IPS-NIHi7 (cell line): ENCODE data around the gene NPS.

Source experiments
- DNase-seq: peaks from one replicate; pipeline ENCODE4 v3.0.0; 2012; ENCODE audit warnings: mixed read lengths; ENCODE audit errors: extremely low spot score

Gene NPS, protein sequence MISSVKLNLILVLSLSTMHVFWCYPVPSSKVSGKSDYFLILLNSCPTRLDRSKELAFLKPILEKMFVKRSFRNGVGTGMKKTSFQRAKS

DNA sequence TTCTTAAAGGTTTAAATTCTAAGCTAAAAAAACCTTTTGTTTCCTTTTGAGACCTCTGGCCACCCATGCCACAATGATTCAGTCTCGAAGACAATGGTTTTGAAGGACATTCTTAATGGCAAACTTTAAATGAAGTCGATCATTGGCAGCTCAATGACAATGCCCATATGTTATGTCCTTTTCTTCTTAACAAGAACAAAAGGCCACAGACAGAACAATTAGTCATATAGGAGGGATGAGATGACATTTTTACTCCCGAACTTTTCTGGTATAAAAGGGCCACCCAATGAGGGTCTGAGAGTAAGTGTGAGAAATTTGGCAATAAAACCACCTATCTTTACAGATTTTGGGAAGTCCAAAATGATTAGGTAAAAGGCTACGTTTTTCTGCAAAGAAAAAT is at the start of gene NPS:
NPS (plus strand) TSS at position 301 of the 400 bp plus-strand sequence; CDS start at position 361, 60 bp downstream.
- no peak for DNase-seq

DNA sequence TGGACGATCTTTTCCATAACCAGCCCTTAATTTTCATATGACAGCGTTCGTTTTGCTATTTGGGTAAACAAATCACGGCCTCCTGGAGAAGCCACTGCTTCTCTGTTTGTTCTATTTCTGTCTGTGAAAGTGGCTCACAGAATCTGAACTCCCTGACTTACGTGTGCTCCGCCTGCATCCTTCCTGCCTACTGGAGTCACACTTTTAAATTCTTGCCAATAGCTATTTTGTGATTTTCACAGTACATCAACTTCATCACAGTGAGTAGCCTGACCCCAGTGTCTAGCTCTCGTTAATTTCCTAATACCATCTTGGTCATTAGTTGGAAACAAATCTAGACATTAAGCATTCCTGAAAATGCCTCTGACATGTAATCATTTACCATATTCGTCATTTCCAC is 49.0 kb upstream of the NPS start:
- DNase-seq: no peak

DNA sequence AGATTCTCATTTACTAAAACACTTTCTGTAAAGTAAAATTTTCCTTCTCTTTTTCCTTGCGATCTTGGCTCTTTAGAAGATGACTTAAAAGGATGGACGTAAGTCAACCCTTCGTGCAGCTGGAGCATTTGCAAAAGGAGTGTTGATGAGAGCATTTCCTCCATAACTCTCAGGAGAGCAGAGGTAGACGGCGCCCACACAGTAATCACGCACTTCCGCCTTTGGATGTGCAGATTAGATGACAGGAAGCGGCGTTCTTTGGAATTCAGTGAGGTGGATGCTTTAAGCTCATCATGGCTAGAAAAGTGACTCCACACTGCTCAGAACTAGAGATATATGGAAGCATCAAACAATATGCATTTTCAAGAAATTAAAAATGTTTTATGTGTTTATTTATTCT is 43.0 kb upstream of the NPS start:
- no peak for DNase-seq

DNA sequence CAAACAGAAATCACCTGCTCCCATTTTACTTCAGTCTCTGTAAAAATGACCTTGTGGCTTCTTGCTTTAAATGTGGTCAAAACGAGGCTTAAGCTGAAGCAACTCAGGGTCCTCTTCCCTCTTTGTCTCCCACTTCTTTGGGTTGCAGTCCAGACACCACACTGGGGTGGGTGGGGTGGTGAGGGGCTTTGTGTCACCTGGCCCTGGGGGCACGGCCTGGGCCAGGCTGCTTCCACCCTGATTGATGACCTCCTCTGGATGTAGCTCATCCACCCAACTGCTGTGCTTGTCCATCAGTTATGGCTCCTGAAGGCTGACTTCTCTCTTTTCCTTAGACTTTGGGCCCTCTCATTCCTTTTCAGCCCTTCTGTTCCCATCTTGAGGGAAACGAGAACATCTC is 26.8 kb upstream of the NPS start:
- DNase-seq: no peak

DNA sequence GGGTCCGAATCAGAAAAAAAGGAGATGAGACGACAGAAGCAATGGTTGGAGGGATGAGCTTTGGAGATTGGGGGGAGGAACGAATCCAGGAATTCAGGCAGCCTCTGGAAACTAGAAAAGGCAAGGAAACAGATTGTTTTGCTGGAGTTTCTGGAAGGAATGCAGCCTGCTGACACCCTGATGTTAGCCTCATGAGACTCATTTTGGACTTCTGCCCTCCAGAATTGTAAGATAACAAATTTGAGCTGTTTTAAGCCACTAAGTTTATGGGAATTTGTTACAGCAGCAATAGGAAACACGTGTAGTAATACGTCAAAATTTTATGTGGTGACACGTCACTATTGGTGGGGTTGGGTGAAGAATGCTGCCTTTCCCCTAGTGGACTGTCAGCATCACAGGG is 25.6 kb upstream of the NPS start:
- DNase-seq: no peak

DNA sequence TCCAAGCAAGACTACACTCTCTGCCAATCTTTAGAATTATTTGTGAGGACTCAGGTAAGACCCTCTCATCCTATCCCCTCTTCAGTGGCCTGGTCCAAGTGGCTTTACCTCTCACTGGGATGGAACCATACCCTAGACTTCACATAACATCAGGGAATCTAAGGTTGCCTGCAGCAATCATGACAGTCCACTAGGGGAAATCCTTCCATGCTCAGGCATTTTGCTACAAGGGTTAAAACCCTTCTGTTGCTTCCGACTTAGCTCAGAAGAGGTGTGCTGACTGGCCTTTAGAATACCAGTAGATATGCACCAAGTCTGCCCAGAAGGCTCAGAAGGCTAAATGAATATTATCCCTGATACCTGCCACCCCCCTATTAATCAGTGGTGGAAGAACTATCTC is 24.9 kb upstream of the NPS start:
- DNase-seq: peak; percentile 59

DNA sequence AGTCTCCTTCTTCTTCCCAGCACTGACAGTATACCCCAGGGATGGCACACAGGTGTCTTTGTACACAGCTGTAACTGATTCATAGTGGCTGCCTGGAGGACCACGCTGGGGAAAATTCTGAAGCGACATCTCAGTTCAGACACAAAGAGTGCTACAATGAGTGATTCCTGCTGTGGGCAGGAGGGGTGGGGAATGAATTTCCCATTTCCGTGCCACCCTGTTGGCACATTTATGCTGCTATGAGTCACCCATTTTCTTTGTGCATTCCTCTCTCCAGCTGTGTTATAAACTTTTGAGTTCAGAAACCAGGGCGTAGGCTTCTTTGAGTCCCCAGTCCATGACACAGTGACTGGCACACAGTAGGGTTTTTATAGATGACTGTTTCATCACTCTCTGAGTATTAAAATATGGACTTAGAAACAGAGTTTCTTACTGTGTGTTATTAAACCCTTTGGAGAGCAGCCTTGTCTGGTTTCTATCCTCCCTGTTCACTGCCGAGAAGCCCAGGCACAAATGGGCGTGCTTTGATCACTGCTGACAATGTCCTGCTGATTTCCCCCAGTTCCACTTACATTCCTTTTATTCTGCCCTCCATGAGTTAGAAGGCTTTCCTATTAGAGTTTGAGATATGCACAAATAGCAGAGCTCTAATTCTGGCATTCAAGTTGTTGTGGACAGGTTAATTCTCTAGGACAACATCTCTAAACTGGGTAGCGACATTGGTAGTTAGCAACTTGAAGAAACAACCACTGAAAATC is 24.0 kb upstream of the NPS start:
- no peak for DNase-seq

DNA sequence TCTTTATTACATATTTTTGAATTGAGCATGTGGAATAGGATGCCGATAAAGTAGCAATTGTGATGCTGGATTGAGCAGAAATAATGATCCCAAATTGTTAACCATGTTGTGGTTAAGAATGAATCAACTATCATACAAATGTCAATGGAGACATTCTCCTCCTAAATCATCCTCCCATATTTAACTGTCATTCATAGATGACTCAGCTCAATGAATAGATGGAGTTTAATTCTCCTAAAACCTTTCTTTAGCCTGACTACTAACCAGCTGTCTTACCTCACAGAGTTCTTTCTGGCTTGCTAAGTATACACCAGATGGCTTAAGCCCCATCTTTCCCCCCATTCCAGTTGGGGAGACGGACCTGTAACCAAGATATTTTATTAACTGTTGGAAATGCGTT is 23.4 kb upstream of the NPS start:
- DNase-seq: no peak

DNA sequence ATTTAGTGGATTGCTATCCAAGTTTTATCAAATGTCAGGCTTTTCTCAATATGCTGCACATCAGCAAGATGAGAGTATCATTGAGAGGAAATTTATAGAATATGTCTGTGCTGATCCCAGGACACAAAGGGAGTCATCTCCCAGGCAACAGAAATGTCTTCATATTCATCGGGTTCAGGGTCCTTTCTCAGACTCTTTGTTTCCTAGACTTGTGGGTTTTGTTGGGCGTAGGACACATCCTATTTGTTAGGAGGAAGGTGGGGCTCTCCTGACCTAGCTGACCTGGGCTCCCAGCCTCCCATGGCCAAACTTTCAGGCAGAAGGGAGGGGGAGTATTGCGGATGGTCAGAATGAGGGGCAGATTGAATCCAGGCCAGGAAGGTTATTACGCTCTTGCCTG is 22.9 kb upstream of the NPS start:
- no peak for DNase-seq

DNA sequence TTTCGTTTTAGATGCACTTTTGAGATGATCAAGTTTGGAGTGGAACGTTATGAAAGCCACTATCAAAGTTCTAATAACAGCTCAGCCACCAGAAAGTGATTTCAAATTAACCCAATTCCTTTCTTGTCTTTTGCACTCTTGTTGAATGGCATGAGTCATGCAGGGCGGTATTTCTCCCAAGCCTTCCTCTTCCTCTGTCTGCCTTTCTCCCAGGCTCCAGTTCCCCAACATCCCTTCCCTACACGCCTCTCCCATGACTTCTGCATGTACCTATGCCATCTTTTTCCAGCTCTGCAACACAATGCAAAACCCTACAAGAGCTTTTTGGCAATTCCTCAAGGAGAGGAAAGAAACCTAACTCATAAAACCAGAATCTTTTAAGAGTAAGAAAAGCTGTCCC is 21.8 kb upstream of the NPS start:
- DNase-seq: no peak

DNA sequence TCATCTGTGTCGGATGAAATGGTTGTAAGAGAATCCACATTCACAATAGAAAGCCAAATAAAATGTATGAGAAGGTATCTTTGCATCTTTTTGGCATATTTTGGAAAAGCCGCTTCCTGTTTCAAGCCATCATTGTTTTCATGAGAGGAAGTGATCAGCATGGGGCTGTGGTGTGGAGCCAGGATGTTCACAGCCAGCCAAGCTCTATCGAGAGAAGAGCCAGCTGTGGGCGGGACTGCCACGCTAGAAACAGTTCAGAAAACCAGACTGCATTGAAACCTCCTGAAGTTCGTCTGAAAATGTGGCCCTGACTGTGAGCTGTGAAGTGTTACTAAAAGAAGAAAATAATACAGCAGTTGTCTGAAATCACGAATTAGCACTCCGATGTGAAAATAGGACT is 21.2 kb upstream of the NPS start:
- DNase-seq: no peak

DNA sequence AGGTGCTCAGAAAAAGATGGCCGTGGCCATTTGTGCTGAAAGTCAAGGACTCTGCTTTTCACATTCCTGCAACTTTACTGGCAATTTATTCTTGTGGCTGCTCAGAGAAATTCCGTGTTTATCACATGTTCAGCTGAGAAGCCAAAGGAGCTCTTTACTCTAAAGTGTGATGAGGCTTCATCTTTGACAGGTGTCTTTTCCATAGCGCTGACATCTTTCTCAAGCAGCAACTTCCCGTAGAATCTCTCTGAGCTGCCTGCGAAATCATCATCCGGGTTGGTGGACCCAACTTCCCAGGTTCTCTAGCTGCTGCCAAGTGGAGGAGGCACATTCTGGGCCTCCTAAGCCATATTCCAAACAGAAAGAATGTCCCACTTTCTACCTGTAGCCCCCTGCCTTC is 16.9 kb upstream of the NPS start:
- no peak for DNase-seq

DNA sequence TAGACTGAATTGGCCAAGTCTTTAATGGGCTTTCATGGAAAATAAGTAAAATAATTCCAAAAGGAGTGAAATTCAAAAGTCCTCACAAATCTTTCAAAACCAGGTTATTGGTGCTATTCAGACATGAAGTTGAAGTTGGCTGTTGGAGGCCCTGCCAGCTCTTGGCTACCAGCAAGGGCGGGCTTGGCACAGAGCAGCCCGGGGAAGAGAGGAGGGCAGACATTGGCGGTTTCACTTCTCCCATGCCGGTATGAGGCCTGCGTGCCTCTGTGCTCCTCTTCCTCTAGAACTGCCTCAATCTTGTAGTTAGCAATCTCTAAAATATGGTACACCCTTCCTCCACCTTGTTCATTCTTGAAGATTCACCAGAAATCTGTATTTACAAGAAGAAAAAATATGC is 16.4 kb upstream of the NPS start:
- DNase-seq: no peak

DNA sequence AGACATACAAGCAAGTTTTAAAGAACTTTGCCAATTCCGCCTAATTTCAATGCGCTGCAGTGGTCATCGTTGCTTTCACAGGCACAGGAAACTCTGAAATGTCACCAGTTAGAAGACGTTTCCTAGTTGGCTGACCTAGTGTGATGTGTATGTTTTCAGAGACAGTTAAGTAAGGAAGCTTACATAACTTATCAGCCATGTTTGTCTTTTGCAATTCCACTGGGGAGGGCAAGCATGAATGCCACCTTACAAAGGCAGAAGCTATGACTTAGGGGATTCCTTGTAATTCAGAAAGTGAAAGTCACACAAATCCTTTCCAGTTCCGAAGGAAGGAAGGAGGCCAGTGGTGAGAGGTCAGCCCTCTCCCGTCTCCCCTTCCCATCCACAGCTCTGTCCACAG is 15.0 kb upstream of the NPS start:
- DNase-seq: no peak

DNA sequence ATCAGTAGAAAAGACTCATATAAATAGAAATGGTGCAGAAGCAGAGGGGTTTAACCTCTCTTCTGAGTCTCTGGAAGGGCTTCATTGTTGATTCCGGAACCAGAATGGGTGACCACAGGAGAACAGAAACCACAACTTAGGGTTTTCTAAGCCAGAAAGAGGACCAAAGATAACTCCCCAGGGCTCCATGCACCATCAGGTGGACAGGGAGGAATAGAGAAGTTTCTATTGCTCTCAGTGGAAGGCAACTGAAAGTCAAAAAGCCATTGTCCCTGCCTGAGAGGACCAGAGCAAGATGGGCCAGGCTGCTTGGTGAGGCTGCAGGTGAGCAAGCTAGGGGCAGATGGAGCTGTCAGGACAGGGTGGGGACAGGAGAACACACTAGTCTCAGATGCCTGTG is 14.6 kb upstream of the NPS start:
- no peak for DNase-seq

DNA sequence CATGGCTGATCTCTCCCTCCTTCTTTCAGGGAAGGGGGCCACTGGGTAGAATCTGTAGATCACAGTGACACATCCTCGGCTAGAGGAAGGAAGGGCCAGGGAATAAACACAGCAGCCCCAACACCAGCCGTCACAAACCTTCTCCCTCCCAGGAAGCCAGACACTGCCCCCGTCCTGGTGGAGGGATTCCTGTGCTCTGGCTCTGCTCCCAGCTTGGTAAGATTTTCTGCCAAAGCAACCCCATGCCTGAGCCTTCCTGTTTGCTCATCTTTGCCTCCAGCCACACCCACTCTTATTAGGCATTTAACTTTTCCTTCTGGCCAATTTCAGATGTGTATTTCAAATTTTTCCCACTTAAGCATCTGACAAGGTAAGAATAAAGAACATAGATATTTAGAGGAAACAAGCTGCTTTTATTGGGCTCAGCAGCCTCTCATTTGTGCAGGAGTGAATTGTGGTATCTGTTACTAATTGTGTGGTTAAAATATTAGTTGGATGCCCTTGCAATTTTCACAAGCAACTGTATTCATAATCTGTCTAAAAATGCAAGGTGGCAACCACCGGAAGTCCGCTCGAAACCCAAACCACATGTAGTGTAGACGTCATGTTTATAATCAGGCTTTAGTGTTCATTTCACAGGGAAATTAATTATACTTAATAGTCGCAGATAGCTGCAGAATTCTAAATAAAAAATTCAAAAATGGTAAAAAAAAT is 13.2 kb upstream of the NPS start:
- DNase-seq: peak; percentile 27

DNA sequence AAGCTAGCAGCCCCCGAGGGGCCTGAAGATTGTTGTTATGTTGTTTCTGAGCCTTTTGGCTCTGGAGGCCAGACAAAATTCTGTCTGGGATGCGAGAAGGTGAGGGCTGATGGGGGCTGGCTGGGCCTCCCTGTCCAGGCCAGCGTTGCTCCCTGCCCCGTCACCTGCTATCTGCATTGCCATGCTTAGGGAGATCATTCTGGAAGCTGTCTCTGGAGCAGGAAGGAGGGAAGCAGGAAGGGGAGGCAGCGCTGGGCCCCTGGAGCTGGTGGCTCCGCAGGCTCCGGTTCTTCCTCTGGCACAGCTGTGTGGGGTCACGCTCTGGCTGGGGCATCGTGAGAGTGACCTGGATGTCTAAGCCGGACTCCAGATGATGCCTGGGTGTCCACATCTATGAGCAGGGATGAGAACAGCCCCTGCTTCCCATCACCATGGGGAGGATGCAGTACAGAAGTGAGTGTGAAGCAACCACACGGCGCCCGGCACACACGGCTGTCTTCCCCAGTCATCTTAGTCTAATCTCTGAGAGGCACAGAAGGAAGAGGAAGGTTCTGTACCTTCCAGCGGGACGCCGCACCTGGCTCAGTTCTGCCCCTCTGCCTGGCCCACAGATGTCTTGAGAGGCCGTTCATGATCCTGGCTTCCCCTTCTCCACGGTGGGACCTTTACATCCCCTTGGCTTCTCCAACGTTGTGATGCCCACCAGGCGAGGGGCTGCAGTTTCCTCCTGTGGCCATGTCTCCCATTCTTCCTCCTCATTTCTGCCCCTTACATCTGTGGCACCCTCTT is 11.9 kb upstream of the NPS start:
- no peak for DNase-seq

DNA sequence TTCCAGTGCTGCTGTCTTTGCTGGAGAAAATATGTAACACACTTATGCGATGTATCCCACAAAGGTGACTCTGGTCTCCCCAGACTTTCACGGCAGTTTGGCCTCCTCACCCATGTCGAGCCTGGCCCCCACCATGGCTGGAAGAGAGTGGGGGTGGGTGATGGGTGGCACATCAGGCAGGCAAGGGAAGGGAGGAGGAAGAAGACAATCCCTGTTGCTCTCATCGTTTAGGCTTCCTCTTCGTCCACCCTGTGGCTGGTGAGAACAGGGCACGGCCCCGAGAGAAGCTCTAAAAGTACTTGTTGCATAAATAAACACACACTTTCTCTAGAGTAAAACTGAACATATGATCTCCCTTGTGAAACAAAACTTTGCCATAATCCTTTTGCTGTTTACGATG is 11.2 kb upstream of the NPS start:
- no peak for DNase-seq

DNA sequence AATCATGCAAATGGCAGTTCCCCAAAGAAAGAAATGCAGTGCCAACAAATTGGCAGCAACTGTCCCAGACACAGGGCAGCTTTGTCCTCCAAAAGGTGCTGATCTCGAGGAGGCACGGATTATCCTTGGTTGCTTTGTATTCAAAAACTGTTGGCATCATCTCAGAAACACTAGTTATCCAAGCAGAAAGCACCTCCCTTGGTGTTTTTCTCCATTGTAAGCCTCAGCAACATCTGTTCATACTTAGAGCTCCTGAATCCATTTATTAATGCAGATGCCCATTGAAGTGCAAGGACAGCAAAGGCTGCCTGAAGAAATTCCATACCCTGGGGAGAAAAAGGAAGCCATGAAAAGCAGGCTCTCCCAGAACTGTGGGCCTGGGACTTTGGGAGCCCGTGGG is 1.1 kb upstream of the NPS start:
- no peak for DNase-seq

DNA sequence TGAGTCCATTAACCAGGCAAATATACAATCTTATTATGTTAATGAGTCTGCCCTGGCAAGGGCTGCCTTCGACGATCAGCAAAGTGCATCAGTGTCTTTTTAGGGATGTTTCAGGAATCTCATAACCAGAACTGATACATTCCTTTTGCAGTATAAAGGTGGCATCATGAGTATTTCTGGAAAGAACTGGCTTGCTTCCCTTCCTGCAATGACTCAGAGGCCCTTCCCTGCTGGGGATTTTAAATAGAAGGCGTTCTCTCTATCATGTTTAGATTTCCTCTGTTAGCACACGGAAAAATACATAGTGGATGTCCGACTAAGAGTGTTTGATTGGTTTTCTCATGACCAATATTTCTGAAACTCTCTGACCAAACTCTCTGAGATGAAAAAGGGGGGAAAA is 1.8 kb downstream of the NPS start:
- DNase-seq: no peak

DNA sequence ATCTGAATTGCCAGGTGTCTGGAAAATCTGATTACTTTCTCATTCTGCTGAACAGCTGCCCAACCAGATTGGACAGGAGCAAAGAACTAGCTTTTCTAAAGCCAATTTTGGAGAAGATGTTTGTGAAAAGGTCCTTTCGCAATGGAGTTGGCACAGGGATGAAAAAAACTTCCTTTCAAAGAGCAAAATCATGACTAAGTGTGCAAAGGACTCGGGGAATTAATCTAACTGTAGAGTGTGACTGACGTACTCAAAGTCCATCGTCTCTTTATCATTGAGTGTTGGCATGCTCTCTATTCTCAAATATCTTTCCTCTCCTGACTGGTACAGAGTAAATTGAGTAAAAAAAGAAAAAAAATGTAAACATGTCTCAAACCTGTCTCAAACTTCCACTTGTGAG is 3.3 kb downstream of the NPS start:
- no peak for DNase-seq

DNA sequence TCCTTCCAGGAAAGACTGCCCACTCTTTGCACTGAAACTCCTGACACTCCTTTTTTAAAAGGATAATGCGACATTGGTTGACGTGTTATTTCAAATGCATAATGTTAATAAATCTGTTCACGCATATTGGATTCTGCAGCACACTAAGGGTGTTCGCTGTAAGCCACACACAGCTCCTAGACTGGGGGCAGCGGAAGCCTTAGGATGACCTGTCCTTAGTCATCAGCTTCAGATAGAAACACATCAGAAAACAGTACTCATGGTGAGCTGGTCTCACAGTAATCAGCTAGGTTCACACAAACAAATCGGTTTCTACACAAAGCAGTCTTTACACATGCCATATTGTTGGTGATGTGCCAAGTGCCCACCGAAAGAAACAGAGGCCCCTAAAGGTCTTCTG is 4.3 kb downstream of the NPS start:
- DNase-seq: no peak

DNA sequence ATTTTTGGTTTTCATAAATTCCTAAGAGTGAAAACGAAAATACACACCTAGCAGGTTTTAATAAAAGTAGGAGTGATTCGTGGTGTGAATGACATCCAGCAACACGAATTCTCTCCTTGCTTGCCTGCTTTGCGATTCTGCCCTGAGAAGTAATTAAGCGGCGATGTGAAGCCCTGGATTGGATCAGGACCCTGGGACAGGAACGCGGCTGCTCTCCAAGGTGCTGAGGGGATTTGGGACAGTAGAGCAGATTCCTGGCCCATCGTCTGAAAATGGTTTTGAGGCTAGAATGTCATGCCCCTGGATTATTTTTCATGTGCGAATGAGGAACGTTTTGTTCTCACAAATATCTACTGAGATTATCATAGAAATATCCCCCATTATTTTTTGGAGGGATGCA is 7.8 kb downstream of the NPS start:
- DNase-seq: peak; percentile 87
